HCT116 (cell line): ENCODE data around the gene ABHD16B. TPM values are rescaled to one million over a fixed set of nuclear protein-coding genes. Genes with fewer than 3 reads are reported as not detected.

Source experiments
- ATAC-seq: fragments of 200-7000 bp; cut with Tn5 transposase; 2 replicates; pipeline ENCODE4 v1.9.1; 2020; ENCODE audit warnings: mild to moderate bottlenecking, moderate library complexity
- BruUV-seq: library from RNA; stranded (reverse); fragments of 400-500 nt; replicated peaks from 2 replicates; lab custom pipeline; 2021; lab: Mats Ljungman, UMichigan
- CTCF ChIA-PET: fragments of 300-600 bp; sonication (Branson Sonifier 250); formaldehyde crosslinking; loops from one replicate; lab custom pipeline; 2021; ENCODE audit warnings: antibody characterized with exemption; lab: Charles Lee
- POLR2A ChIA-PET: fragments of 300-600, 350-600 bp; sonication (Branson Sonifier 250); formaldehyde crosslinking; loops from one replicate; lab custom pipeline; 2021; ENCODE audit warnings: antibody characterized with exemption; lab: Charles Lee
- RAD21 ChIA-PET, 2 experiments: fragments of 300-600 bp; sonication (Branson Sonifier 250); formaldehyde crosslinking; loops; one replicate each; lab custom pipeline; 2023; ENCODE audit warnings: low total read pairs in 2 of 2; ENCODE audit not compliant: uncharacterized antibody in 2 of 2, unreplicated experiment in 2 of 2, low non-redundant PET in 1 of 2; lab: Charles Lee
- DNase-seq: peaks from one replicate; pipeline ENCODE4 v3.0.0-alpha.2; 2010; ENCODE audit warnings: low read depth, low spot score
- H2AFZ ChIP-seq: fragments of 200-600 bp; shearing (Covaris generic), sonication (generic); 2 replicates; pipeline ENCODE4 v1.6.1; 2017; ENCODE audit warnings: low read depth, mixed run types, mixed read lengths, antibody characterized with exemption, low read length; ENCODE audit not compliant: poor library complexity, severe bottlenecking
- H3K27ac ChIP-seq: 2 replicates; pipeline ENCODE4 v1.5.1; 2012; ENCODE audit warnings: low read depth, low read length
- H3K27me3 ChIP-seq: fragments of 200-600 bp; sonication (generic); 2 replicates; pipeline ENCODE4 v1.6.1; 2016; ENCODE audit warnings: mixed run types, low read length, mixed read lengths; ENCODE audit not compliant: insufficient read depth
- H3K36me3 ChIP-seq, 2 experiments: fragments of 200-500 bp in 1 of 2; fragments of 200-600 bp in 1 of 2; sonication (Bioruptor generic) in 1 of 2; sonication (generic) in 1 of 2; 2 replicates each; pipeline versions ENCODE4 v1.5.1 to v1.6.1; 2014 to 2016; ENCODE audit warnings: low read length in 2 of 2, inconsistent platforms in 1 of 2, mixed read lengths in 1 of 2, mixed run types in 1 of 2; ENCODE audit not compliant: insufficient read depth in 2 of 2, control insufficient read depth in 1 of 2
- H3K4me1 ChIP-seq, 2 experiments: fragments of 200-600 bp in 1 of 2; sonication (generic) in 1 of 2; 2 replicates each; pipeline versions ENCODE4 v1.5.1 to v1.6.1; 2012 to 2017; ENCODE audit warnings: low read length in 2 of 2, inconsistent platforms in 1 of 2, mild to moderate bottlenecking in 1 of 2, mixed read lengths in 1 of 2, mixed run types in 1 of 2, moderate library complexity in 1 of 2; ENCODE audit not compliant: insufficient read depth in 2 of 2, control insufficient read depth in 1 of 2
- H3K4me2 ChIP-seq: fragments of 200-600 bp; sonication (generic); 2 replicates; pipeline ENCODE4 v1.6.1; 2017; ENCODE audit warnings: mixed run types, low read length, mixed read lengths
- H3K4me3 ChIP-seq, 2 experiments: fragments of 200-600 bp in 1 of 2; sonication (generic) in 1 of 2; replicated peaks in 1 of 2; 2 replicates each; pipeline ENCODE4 v1.5.1; 2011 to 2016; ENCODE audit warnings: low read length in 2 of 2, control low read depth in 1 of 2, low read depth in 1 of 2, mild to moderate bottlenecking in 1 of 2, mixed read lengths in 1 of 2, mixed run types in 1 of 2
- H3K79me2 ChIP-seq: fragments of 200-600 bp; sonication (generic); 2 replicates; pipeline ENCODE4 v1.6.1; 2017; ENCODE audit warnings: mild to moderate bottlenecking, mixed run types, low read length, moderate library complexity, mixed read lengths; ENCODE audit not compliant: insufficient read depth
- H3K9ac ChIP-seq: fragments of 200-600 bp; sonication (generic); 2 replicates; pipeline ENCODE4 v1.6.1; 2016; ENCODE audit warnings: low read length, mixed read lengths
- H3K9me2 ChIP-seq: fragments of 200-600 bp; sonication (generic), shearing (Covaris generic); 2 replicates; pipeline ENCODE4 v1.6.1; 2017; ENCODE audit warnings: mixed run types, mild to moderate bottlenecking, moderate library complexity; ENCODE audit not compliant: insufficient read depth
- H3K9me3 ChIP-seq, 2 experiments: fragments of 200-500 bp in 1 of 2; fragments of 200-600 bp in 1 of 2; sonication (Bioruptor generic) in 1 of 2; sonication (generic) in 1 of 2; 2 replicates each; pipeline ENCODE4 v1.6.1; 2014 to 2017; ENCODE audit warnings: low read length in 2 of 2, mixed read lengths in 2 of 2, inconsistent platforms in 1 of 2, low read depth in 1 of 2, mild to moderate bottlenecking in 1 of 2, mixed run types in 1 of 2, moderate library complexity in 1 of 2; ENCODE audit not compliant: control insufficient read depth in 1 of 2, insufficient read depth in 1 of 2
- H4K20me1 ChIP-seq: fragments of 200-600 bp; sonication (generic), shearing (Covaris generic); 2 replicates; pipeline ENCODE4 v1.6.1; 2017; ENCODE audit warnings: mixed run types, mild to moderate bottlenecking, moderate library complexity; ENCODE audit not compliant: insufficient read depth
- CBX3 ChIP-seq: IDR thresholded peaks from 2 replicates; pipeline ENCODE4 v1.6.1; 2012; ENCODE audit warnings: low read depth
- EGR1 ChIP-seq: IDR thresholded peaks from 2 replicates; pipeline ENCODE4 v1.6.1; 2012; ENCODE audit warnings: low read depth
- ELF1 ChIP-seq: IDR thresholded peaks from 2 replicates; pipeline ENCODE4 v1.6.1; 2012; ENCODE audit warnings: low read depth, borderline replicate concordance
- EZH2 ChIP-seq: fragments of 200-600 bp; sonication (generic); IDR thresholded peaks from 2 replicates; pipeline ENCODE4 v1.6.1; 2017; ENCODE audit warnings: antibody characterized with exemption, mixed run types
- FOSL1 ChIP-seq: IDR thresholded peaks from 2 replicates; pipeline ENCODE4 v1.6.1; 2012; ENCODE audit warnings: low read depth
- JUND ChIP-seq: IDR thresholded peaks from 2 replicates; pipeline ENCODE4 v1.6.1; 2012
- MAX ChIP-seq: IDR thresholded peaks from 2 replicates; pipeline ENCODE4 v1.6.1; 2012
- POLR2A ChIP-seq: IDR thresholded peaks from 2 replicates; pipeline ENCODE4 v1.7.0; 2011; ENCODE audit warnings: borderline replicate concordance; ENCODE audit not compliant: insufficient read depth, insufficient read length; ENCODE audit errors: extremely low read depth
- RAD21 ChIP-seq: IDR thresholded peaks from 2 replicates; pipeline ENCODE4 v1.6.1; 2012; ENCODE audit warnings: low read depth, mild to moderate bottlenecking
- REST ChIP-seq: IDR thresholded peaks from 2 replicates; pipeline ENCODE4 v1.6.1; 2012; ENCODE audit warnings: low read depth
- SIN3A ChIP-seq: IDR thresholded peaks from 2 replicates; pipeline ENCODE4 v1.6.1; 2012; ENCODE audit warnings: low read depth
- SP1 ChIP-seq: IDR thresholded peaks from 2 replicates; pipeline ENCODE4 v1.6.1; 2012; ENCODE audit warnings: low read depth
- SRF ChIP-seq: IDR thresholded peaks from 2 replicates; pipeline ENCODE4 v1.6.1; 2012; ENCODE audit warnings: low read depth
- ZNF274 ChIP-seq: fragments of 200-500 bp; sonication (Bioruptor generic); IDR thresholded peaks from 2 replicates; pipeline ENCODE4 v1.6.1; 2014; ENCODE audit warnings: mild to moderate bottlenecking, low read depth, low read length, inconsistent platforms
- intact Hi-C: fragments of 100-400 bp; cut with micrococcal nuclease; formaldehyde crosslinking; loops from 2 replicates; pipeline ENCODE4 v1.10.0; 2022
- total RNA-seq: library from RNA; stranded (reverse); gene quantifications from one replicate; pipeline ENCODE4 v1.2.1, GENCODE V29; 2021; ENCODE audit not compliant: unreplicated experiment

Gene ABHD16B
- total RNA-seq, 1 experiment from 2014 or later: not detected

- no peak overlapping the region for H3K9ac ChIP-seq
- RAD21 ChIA-PET: no interaction called here
- TF ChIP-seq FOSL1 (no peak), POLR2A (no peak), REST (no peak)
- H3K9me2 ChIP-seq: no peaks in the 10 kb centered on the region
- H3K4me1 ChIP-seq: peaks cover 22 to 25% of the 10 kb centered on the region in 2 experiments
- POLR2A ChIA-PET: interaction anchor here (0.6 kb wide), 1 partner anchor 268 kb away, joined by 3 read pairs; the partner anchor contains the start of gene HELZ2
- no peak overlapping the region for H3K4me3 ChIP-seq
- no peaks in the 10 kb centered on the region for H3K79me2 ChIP-seq
- ATAC-seq: no peak
- no peaks in the 10 kb centered on the region for H3K27me3 ChIP-seq
- no peak overlapping the region for H3K4me2 ChIP-seq
- H2AFZ ChIP-seq: no peak overlapping the region
- H3K36me3 ChIP-seq: no peaks in the 10 kb centered on the region
- DNase-seq: no peak
- H3K27ac ChIP-seq: no peak overlapping the region
- no peaks in the 10 kb centered on the region for H3K9me3 ChIP-seq
- intact Hi-C loops: no loop called here
- CTCF ChIA-PET: no interaction called here
- BruUV-seq: no TSS peak
- no peaks in the 10 kb centered on the region for H4K20me1 ChIP-seq
These were observed 19.0 kb upstream of the ABHD16B start for GRCh38 chr20:63842258-63842657.

GRCh38 chr20:63843222-63843621, 18.1 kb upstream of the ABHD16B start:
- intact Hi-C loops: no loop called here
- Histone ChIP-seq H3K9ac (no peak overlapping the region), H3K79me2 (no peaks in the 10 kb centered on the region), H3K36me3 (no peaks in the 10 kb centered on the region), H4K20me1 (no peaks in the 10 kb centered on the region), H3K4me3 (no peak overlapping the region), H3K4me1 (peaks cover 23 to 28% of the 10 kb centered on the region in 2 experiments), H3K9me2 (no peaks in the 10 kb centered on the region), H2AFZ (no peak overlapping the region), H3K27me3 (no peaks in the 10 kb centered on the region), H3K9me3 (no peaks in the 10 kb centered on the region), H3K27ac (no peak overlapping the region), H3K4me2 (no peak overlapping the region)
- ChIA-PET POLR2A (no interaction called here), CTCF (no interaction called here), RAD21 (no interaction called here)
- DNase-seq (no peak), ATAC-seq (no peak)
- BruUV-seq: no TSS peak
- TF ChIP-seq EGR1 (no peak), ZNF274 (no peak), ELF1 (no peak), CBX3 (no peak), SRF (no peak), RAD21 (no peak), SIN3A (no peak), SP1 (no peak), JUND (no peak), REST (no peak), MAX (no peak), POLR2A (no peak), EZH2 (no peak), FOSL1 (no peak)
